ENCODE results near the gene ZNF621. TPM values are rescaled to one million over a fixed set of nuclear protein-coding genes. Genes with fewer than 3 reads are reported as not detected.

Gene ZNF621
- total RNA-seq, 1 donor from 2014 or later = 34.8 TPM

GRCh38 chr3:40528426-40528825, 3.7 kb downstream of the ZNF621 start:
- no peak for TF ChIP-seq CTCF (IDR thresholded peaks at IDR 0.05; ENCODE audit: partially characterized antibody, unreplicated experiment)
- peaks cover 26% of the 10 kb centered on the region for H3K36me3 Mint-ChIP-seq (ENCODE audit: unreplicated experiment)
- H3K27me3 Mint-ChIP-seq (ENCODE audit: unreplicated experiment) = peaks cover 8% of the 10 kb centered on the region
- no peak for DNase-seq
- H3K4me1 Mint-ChIP-seq (ENCODE audit: low read depth, unreplicated experiment) = peaks cover 7% of the 10 kb centered on the region
- H3K4me3 Mint-ChIP-seq (ENCODE audit: unreplicated experiment) = no peak overlapping the region
- H3K9me3 Mint-ChIP-seq (ENCODE audit: unreplicated experiment) = peaks cover 10% of the 10 kb centered on the region
- H3K27ac Mint-ChIP-seq (ENCODE audit: unreplicated experiment) = no peak overlapping the region

DNA sequence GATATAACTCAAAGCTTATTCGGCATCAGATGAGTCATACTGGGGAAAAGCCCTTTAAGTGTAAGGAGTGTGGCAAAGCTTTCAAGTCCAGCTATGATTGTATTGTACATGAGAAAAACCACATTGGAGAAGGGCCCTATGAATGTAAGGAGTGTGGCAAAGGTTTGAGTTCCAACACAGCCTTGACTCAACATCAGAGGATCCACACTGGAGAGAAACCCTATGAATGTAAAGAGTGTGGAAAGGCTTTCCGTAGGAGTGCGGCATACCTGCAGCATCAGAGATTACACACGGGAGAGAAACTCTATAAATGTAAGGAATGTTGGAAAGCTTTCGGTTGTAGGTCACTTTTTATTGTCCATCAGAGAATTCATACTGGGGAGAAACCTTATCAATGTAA, 7.5 kb downstream of the ZNF621 start:
- Mint-ChIP-seq H3K4me3 (ENCODE audit: unreplicated experiment) (no peak overlapping the region), H3K27ac (ENCODE audit: unreplicated experiment) (no peak overlapping the region), H3K4me1 (ENCODE audit: low read depth, unreplicated experiment) (no peaks in the 10 kb centered on the region), H3K9me3 (ENCODE audit: unreplicated experiment) (peaks cover 17% of the 10 kb centered on the region), H3K27me3 (ENCODE audit: unreplicated experiment) (peaks cover 3% of the 10 kb centered on the region), H3K36me3 (ENCODE audit: unreplicated experiment) (peaks cover 51% of the 10 kb centered on the region)
- DNase-seq = no peak
- TF ChIP-seq CTCF (IDR thresholded peaks at IDR 0.05; ENCODE audit: partially characterized antibody, unreplicated experiment) = no peak

- Mint-ChIP-seq H3K4me3 (ENCODE audit: unreplicated experiment) (no peak overlapping the region), H3K27ac (ENCODE audit: unreplicated experiment) (no peak overlapping the region), H3K36me3 (ENCODE audit: unreplicated experiment) (peaks cover 68% of the 10 kb centered on the region), H3K9me3 (ENCODE audit: unreplicated experiment) (peaks cover 17% of the 10 kb centered on the region), H3K27me3 (ENCODE audit: unreplicated experiment) (peaks cover 3% of the 10 kb centered on the region), H3K4me1 (ENCODE audit: low read depth, unreplicated experiment) (no peaks in the 10 kb centered on the region)
- TF ChIP-seq CTCF (IDR thresholded peaks at IDR 0.05; ENCODE audit: partially characterized antibody, unreplicated experiment) = no peak
- DNase-seq = no peak
These were observed 9.5 kb downstream of the ZNF621 start for GRCh38 chr3:40534283-40534682.

- H3K36me3 Mint-ChIP-seq (ENCODE audit: unreplicated experiment) = peaks cover 5% of the 10 kb centered on the region
- no peak for DNase-seq
- TF ChIP-seq CTCF (IDR thresholded peaks at IDR 0.05; ENCODE audit: partially characterized antibody, unreplicated experiment) = no peak
- H3K27me3 Mint-ChIP-seq (ENCODE audit: unreplicated experiment) = no peaks in the 10 kb centered on the region
- H3K4me1 Mint-ChIP-seq (ENCODE audit: low read depth, unreplicated experiment) = no peaks in the 10 kb centered on the region
- no peak overlapping the region for H3K4me3 Mint-ChIP-seq (ENCODE audit: unreplicated experiment)
- no peaks in the 10 kb centered on the region for H3K9me3 Mint-ChIP-seq (ENCODE audit: unreplicated experiment)
- no peak overlapping the region for H3K27ac Mint-ChIP-seq (ENCODE audit: unreplicated experiment)
These were observed 22.1 kb downstream of the ZNF621 start for GRCh38 chr3:40546816-40547215.

GRCh38 chr3:40550167-40550566, 25.4 kb downstream of the ZNF621 start:
- no peak for TF ChIP-seq CTCF (IDR thresholded peaks at IDR 0.05; ENCODE audit: partially characterized antibody, unreplicated experiment)
- DNase-seq = no peak
- Mint-ChIP-seq H3K27ac (ENCODE audit: unreplicated experiment) (no peak overlapping the region), H3K4me3 (ENCODE audit: unreplicated experiment) (no peak overlapping the region), H3K36me3 (ENCODE audit: unreplicated experiment) (peaks cover 5% of the 10 kb centered on the region), H3K4me1 (ENCODE audit: low read depth, unreplicated experiment) (no peaks in the 10 kb centered on the region), H3K27me3 (ENCODE audit: unreplicated experiment) (no peaks in the 10 kb centered on the region), H3K9me3 (ENCODE audit: unreplicated experiment) (no peaks in the 10 kb centered on the region)
